IgD-negative memory B cell (primary cell): ENCODE data around the gene KIFC1. TPM values are rescaled to one million over a fixed set of nuclear protein-coding genes. Genes with fewer than 3 reads are reported as not detected.
"Not testable (repeated sequence)": the region's sequence is repeated elsewhere in the genome, so short reads cannot be mapped to it uniquely, and the experiment has no call there.

Experiments
- H3K27ac Mint-ChIP-seq, 3 donors: one replicate each; pipeline ENCODE4 v1.8.0; 2020 to 2022; ENCODE audit warnings: mild to moderate bottlenecking in 3 of 3, mixed read lengths in 3 of 3, moderate library complexity in 1 of 3
- H3K27me3 Mint-ChIP-seq: one replicate; pipeline ENCODE4 v1.8.0; 2021; ENCODE audit warnings: mixed read lengths
- H3K36me3 Mint-ChIP-seq: one replicate; pipeline ENCODE4 v1.8.0; 2020; ENCODE audit warnings: mild to moderate bottlenecking, mixed read lengths
- H3K4me1 Mint-ChIP-seq, 3 donors: one replicate each; pipeline ENCODE4 v1.8.0; 2020 to 2022; ENCODE audit warnings: mixed read lengths in 3 of 3, mild to moderate bottlenecking in 1 of 3
- H3K4me3 Mint-ChIP-seq, 4 donors: one replicate each; pipeline ENCODE4 v1.8.0; 2020 to 2022; ENCODE audit warnings: mild to moderate bottlenecking in 4 of 4, mixed read lengths in 4 of 4, moderate library complexity in 3 of 4
- H3K9me3 Mint-ChIP-seq, 3 donors: one replicate each; pipeline ENCODE4 v1.8.0; 2020 to 2021; ENCODE audit warnings: mixed read lengths in 3 of 3, mild to moderate bottlenecking in 1 of 3
- polyA plus RNA-seq: library from polyadenylated mRNA; unstranded; fragments of 300-500 nt; fragmentation: Illumina TruSeq; gene quantifications from one replicate; pipeline ENCODE4 v1.2.3, GENCODE V29; 2021

Gene KIFC1
- polyA plus RNA-seq, 1 donor from 2014 or later, result 0.23 TPM

- H3K9me3 Mint-ChIP-seq, result no peaks in the 10 kb centered on the region
- peak overlapping the region; percentile 42 to 94 (median 82) for H3K4me3 Mint-ChIP-seq
- H3K36me3 Mint-ChIP-seq, result no peaks in the 10 kb centered on the region
- H3K27me3 Mint-ChIP-seq, result peaks cover 3% of the 10 kb centered on the region
- peaks cover 10 to 24% (median 24%) of the 10 kb centered on the region in 3 donors for H3K4me1 Mint-ChIP-seq
- peak overlapping the region; percentile 64 to 99 (median 98) for H3K27ac Mint-ChIP-seq
These were observed 801 bp upstream of the KIFC1 start for GRCh38 chr6:33390767-33391277.

- peak overlapping the region; percentile 42 to 94 (median 82) for H3K4me3 Mint-ChIP-seq
- H3K27me3 Mint-ChIP-seq, result peaks cover 3% of the 10 kb centered on the region
- H3K4me1 Mint-ChIP-seq, result peaks cover 10 to 26% (median 24%) of the 10 kb centered on the region in 3 donors
- H3K9me3 Mint-ChIP-seq, result no peaks in the 10 kb centered on the region
- H3K27ac Mint-ChIP-seq, result peak overlapping the region; percentile 64 to 99 (median 78)
- no peaks in the 10 kb centered on the region for H3K36me3 Mint-ChIP-seq
These were observed 435 bp downstream of the KIFC1 start for GRCh38 chr6:33391922-33392594.

- peaks cover 3% of the 10 kb centered on the region for H3K27me3 Mint-ChIP-seq
- H3K9me3 Mint-ChIP-seq, result no peaks in the 10 kb centered on the region
- peak overlapping the region; percentile 22 to 78 (median 64) for H3K27ac Mint-ChIP-seq
- peaks cover 10 to 26% (median 24%) of the 10 kb centered on the region in 3 donors for H3K4me1 Mint-ChIP-seq
- peak overlapping the region; percentile 42 to 94 (median 82) for H3K4me3 Mint-ChIP-seq
- no peaks in the 10 kb centered on the region for H3K36me3 Mint-ChIP-seq
These were observed 949 bp downstream of the KIFC1 start for GRCh38 chr6:33392595-33392948.

- Mint-ChIP-seq H3K4me1 (peaks cover 10 to 26% (median 24%) of the 10 kb centered on the region in 3 donors), H3K4me3 (peak overlapping the region; percentile 10 to 78 (median 56)), H3K9me3 (no peaks in the 10 kb centered on the region), H3K36me3 (no peaks in the 10 kb centered on the region), H3K27me3 (peaks cover 4% of the 10 kb centered on the region), H3K27ac (peak overlapping the region; percentile 22 to 78 (median 64))
These were observed 1.4 kb downstream of the KIFC1 start for GRCh38 chr6:33392979-33393378.

- Mint-ChIP-seq H3K27ac (peak overlapping the region in 1 of 3 donors; percentile 35), H3K4me3 (no peak overlapping the region), H3K36me3 (no peaks in the 10 kb centered on the region), H3K27me3 (peaks cover 4% of the 10 kb centered on the region), H3K9me3 (no peaks in the 10 kb centered on the region), H3K4me1 (peaks cover 7 to 12% (median 10%) of the 10 kb centered on the region in 3 donors)
These were observed 5.9 kb downstream of the KIFC1 start for GRCh38 chr6:33397541-33397940.

- H3K9me3 Mint-ChIP-seq, H3K36me3 Mint-ChIP-seq, H3K27ac Mint-ChIP-seq, H3K27me3 Mint-ChIP-seq, H3K4me3 Mint-ChIP-seq: not testable (repeated sequence)
- H3K4me1 Mint-ChIP-seq, result peaks cover 0 to 12% (median 5%) of the 10 kb centered on the region in 3 donors
These were observed 7.0 kb downstream of the KIFC1 start for GRCh38 chr6:33398601-33399000.

- H3K27me3 Mint-ChIP-seq, H3K9me3 Mint-ChIP-seq, H3K27ac Mint-ChIP-seq, H3K4me1 Mint-ChIP-seq, H3K36me3 Mint-ChIP-seq: not testable (repeated sequence)
- H3K4me3 Mint-ChIP-seq, result peak overlapping the region in 1 of 4 donors; percentile 33
These were observed 8.3 kb downstream of the KIFC1 start for GRCh38 chr6:33399881-33400280.

- Mint-ChIP-seq H3K36me3 (no peaks in the 10 kb centered on the region), H3K4me1 (peaks cover 3 to 8% (median 6%) of the 10 kb centered on the region in 3 donors), H3K27me3 (no peaks in the 10 kb centered on the region), H3K9me3 (no peaks in the 10 kb centered on the region), H3K27ac (peak overlapping the region in 2 of 3 donors; percentile 10 to 45), H3K4me3 (no peak overlapping the region)
These were observed 13.3 kb downstream of the KIFC1 start for GRCh38 chr6:33404884-33405283.

- peak overlapping the region in 1 of 3 donors; percentile 10 for H3K27ac Mint-ChIP-seq
- no peaks in the 10 kb centered on the region for H3K36me3 Mint-ChIP-seq
These were observed 13.8 kb downstream of the KIFC1 start for GRCh38 chr6:33405386-33405940.

GRCh38 chr6:33406126-33406525 lies 14.5 kb downstream of the KIFC1 start:
- Mint-ChIP-seq H3K4me3 (peak overlapping the region in 1 of 4 donors; percentile 41), H3K36me3 (no peaks in the 10 kb centered on the region), H3K4me1 (peaks cover 5 to 8% (median 7%) of the 10 kb centered on the region in 3 donors), H3K27me3 (no peaks in the 10 kb centered on the region), H3K27ac (peak overlapping the region in 1 of 3 donors; percentile 10), H3K9me3 (no peaks in the 10 kb centered on the region)

More at GRCh38 chr6:33405386-33405940, 13.8 kb downstream of the KIFC1 start:
- H3K9me3 Mint-ChIP-seq, result no peaks in the 10 kb centered on the region
- peaks cover 5 to 8% (median 7%) of the 10 kb centered on the region in 3 donors for H3K4me1 Mint-ChIP-seq
- H3K4me3 Mint-ChIP-seq, result peak overlapping the region in 1 of 4 donors; percentile 34
- no peaks in the 10 kb centered on the region for H3K27me3 Mint-ChIP-seq

GRCh38 chr6:33407132-33407718 lies 15.6 kb downstream of the KIFC1 start:
- no peaks in the 10 kb centered on the region for H3K27me3 Mint-ChIP-seq
- H3K4me1 Mint-ChIP-seq, result peaks cover 7 to 12% (median 9%) of the 10 kb centered on the region in 3 donors
- H3K27ac Mint-ChIP-seq, result peak overlapping the region in 1 of 3 donors; percentile 94
- no peaks in the 10 kb centered on the region for H3K36me3 Mint-ChIP-seq
- no peaks in the 10 kb centered on the region for H3K9me3 Mint-ChIP-seq
- H3K4me3 Mint-ChIP-seq, result peak overlapping the region in 1 of 4 donors; percentile 52

GRCh38 chr6:33410050-33410710 lies 18.6 kb downstream of the KIFC1 start:
- Mint-ChIP-seq H3K4me1 (peaks cover 20 to 35% (median 28%) of the 10 kb centered on the region in 3 donors), H3K27me3 (no peaks in the 10 kb centered on the region)

GRCh38 chr6:33410711-33411631 lies 19.3 kb downstream of the KIFC1 start, which contains the start of gene PHF1:
Gene PHF1, plus strand, starts transcription at chr6:33411014. Its CDS starts 1,250 bp downstream, at chr6:33412264.
- Mint-ChIP-seq H3K4me1 (peaks cover 20 to 38% (median 29%) of the 10 kb centered on the region in 3 donors), H3K4me3 (peak within 1 kb of the TSS; percentile 87 to 96 (median 91)), H3K36me3 (no peaks in the 10 kb centered on the region), H3K27me3 (no peaks in the 10 kb centered on the region), H3K27ac (peak within 1 kb of the TSS; percentile 92 to 99 (median 94)), H3K9me3 (no peaks in the 10 kb centered on the region)

More at GRCh38 chr6:33410050-33410710, 18.6 kb downstream of the KIFC1 start:
- Mint-ChIP-seq H3K36me3 (no peaks in the 10 kb centered on the region), H3K4me3 (peak overlapping the region; percentile 87 to 96 (median 90)), H3K27ac (peak overlapping the region; percentile 85 to 94 (median 92)), H3K9me3 (no peaks in the 10 kb centered on the region)

GRCh38 chr6:33411632-33412005 lies 20.0 kb downstream of the KIFC1 start:
- Mint-ChIP-seq H3K27ac (peak overlapping the region; percentile 85 to 99 (median 94)), H3K4me1 (peaks cover 25 to 43% (median 33%) of the 10 kb centered on the region in 3 donors), H3K9me3 (no peaks in the 10 kb centered on the region), H3K27me3 (no peaks in the 10 kb centered on the region), H3K36me3 (no peaks in the 10 kb centered on the region), H3K4me3 (peak overlapping the region; percentile 86 to 94 (median 91))
